HepG2 (cell line): ENCODE measurements around the gene FOSL2. TPM values are rescaled to one million over a fixed set of nuclear protein-coding genes. Genes with fewer than 3 reads are reported as not detected.

Experiments
- ATAC-seq: fragments of 200-7000 bp; cut with Tn5 transposase; 3 replicates; pipeline ENCODE4 v1.9.1; 2020; ENCODE audit warnings: mild to moderate bottlenecking, moderate library complexity
- BruUV-seq: library from RNA; stranded (reverse); fragments of 400-500 nt; replicated peaks from 2 replicates; lab custom pipeline; 2021; lab: Mats Ljungman, UMichigan
- CTCF ChIA-PET: fragments of 300-600 bp; formaldehyde crosslinking; extraction: SDS; loops from one replicate; lab custom pipeline; 2021; ENCODE audit warnings: low total read pairs, inconsistent platforms, low intra/inter-chr PET ratio; lab: Yijun Ruan, JAX
- POLR2A ChIA-PET: fragments of 350-600 bp; sonication (Branson Sonifier 250); formaldehyde crosslinking; loops from one replicate; lab custom pipeline; 2020; ENCODE audit warnings: antibody characterized with exemption, inconsistent platforms; lab: Yijun Ruan, JAX
- DNase-seq: peaks from one replicate; pipeline ENCODE4 v3.0.0-alpha.2; 2015; ENCODE audit warnings: low spot score
- FAIRE-seq: peaks from 3 replicates; lab custom pipeline; 2011; peaks lifted over from hg19 to GRCh38; lab: Jason Lieb, UNC
- H2AFZ ChIP-seq: one replicate; pipeline ENCODE4 v1.6.1; 2011; ENCODE audit warnings: low read length, inconsistent platforms
- H3K27ac ChIP-seq: fragments of 300-600 bp; 3 replicates; pipeline ENCODE4 v1.8.0; 2011; ENCODE audit warnings: mixed run types, mild to moderate bottlenecking, mixed read lengths, low read length, inconsistent platforms; ENCODE audit not compliant: insufficient read depth; ENCODE audit errors: extremely low read length
- H3K27me3 ChIP-seq, 2 experiments: fragments of 200-600 bp in 1 of 2; 2 replicates in 1 of 2; 3 replicates in 1 of 2; pipeline versions ENCODE4 v1.6.0 to v1.8.0; 2011; ENCODE audit warnings: low read length in 2 of 2, mild to moderate bottlenecking in 2 of 2, moderate library complexity in 2 of 2, inconsistent platforms in 1 of 2; ENCODE audit not compliant: insufficient read depth in 2 of 2, control insufficient read depth in 1 of 2
- H3K36me3 ChIP-seq, 2 experiments: fragments of 200-600 bp in 1 of 2; replicated peaks in 1 of 2; 2 replicates in 1 of 2; 3 replicates in 1 of 2; pipeline versions ENCODE4 v1.5.1 to v1.8.0; 2011; ENCODE audit warnings: low read length in 2 of 2, inconsistent platforms in 1 of 2; ENCODE audit not compliant: insufficient read depth in 2 of 2, control insufficient read depth in 1 of 2
- H3K4me1 ChIP-seq: 2 replicates; pipeline ENCODE4 v1.5.1; 2012; ENCODE audit warnings: low read length, inconsistent platforms; ENCODE audit not compliant: insufficient read depth
- H3K4me2 ChIP-seq: 2 replicates; pipeline ENCODE4 v1.6.0; 2011; ENCODE audit warnings: low read depth, low read length, inconsistent platforms
- H3K4me3 ChIP-seq, 3 experiments: fragments of 200-600 bp in 1 of 3; sonication (generic), shearing (Covaris generic) in 1 of 3; replicated peaks in 1 of 3; 2 replicates each; pipeline ENCODE4 v1.5.1; 2011 to 2016; ENCODE audit warnings: low read length in 3 of 3, inconsistent platforms in 2 of 3, low read depth in 2 of 3, mild to moderate bottlenecking in 2 of 3, control low read depth in 1 of 3, mixed read lengths in 1 of 3; ENCODE audit not compliant: insufficient read depth in 1 of 3
- H3K79me2 ChIP-seq: one replicate; pipeline ENCODE4 v1.6.1; 2011; ENCODE audit warnings: low read length, inconsistent platforms; ENCODE audit not compliant: insufficient read depth
- H3K9ac ChIP-seq: 2 replicates; pipeline ENCODE4 v1.6.0; 2011; ENCODE audit warnings: mild to moderate bottlenecking, low read depth, low read length, inconsistent platforms; ENCODE audit not compliant: insufficient read depth
- H3K9me3 ChIP-seq: 2 replicates; pipeline ENCODE4 v1.5.1; 2012; ENCODE audit warnings: mild to moderate bottlenecking, low read length
- H4K20me1 ChIP-seq: 2 replicates; pipeline ENCODE4 v1.6.0; 2011; ENCODE audit warnings: inconsistent platforms, mild to moderate bottlenecking, low read length, moderate library complexity; ENCODE audit not compliant: insufficient read depth
- ARHGAP35 ChIP-seq: sonication (generic); formaldehyde crosslinking; IDR thresholded peaks from 2 replicates; pipeline ENCODE4 v1.9.0; 2022; ENCODE audit warnings: mild to moderate bottlenecking, inconsistent platforms, moderate library complexity, missing genetic modification reagents, borderline replicate concordance
- ARNT ChIP-seq: fragments of 450-650 bp; IDR thresholded peaks from 2 replicates; pipeline ENCODE4 v1.6.1; 2017
- DBP ChIP-seq: sonication (generic); formaldehyde crosslinking; IDR thresholded peaks from 2 replicates; pipeline ENCODE4 v1.4.0; 2020; ENCODE audit warnings: missing genetic modification reagents; ENCODE audit errors: not compliant biosample characterization
- DMAP1 ChIP-seq: IDR thresholded peaks from 2 replicates; pipeline ENCODE4 v1.6.1; 2016
- MXI1 ChIP-seq: IDR thresholded peaks from 3 replicates; pipeline ENCODE4 v1.6.1; 2012; ENCODE audit warnings: low read depth, low read length, inconsistent platforms, borderline replicate concordance
- PAF1 ChIP-seq: IDR thresholded peaks from 2 replicates; pipeline ENCODE4 v1.6.1; 2016; ENCODE audit warnings: missing genetic modification reagents, missing compliant biosample characterization
- PCBP1 ChIP-seq: fragments of 200-400 bp; formaldehyde crosslinking; IDR thresholded peaks from 2 replicates; pipeline ENCODE4 v1.6.1; 2017; ENCODE audit warnings: mild to moderate bottlenecking, low read depth, low read length, borderline replicate concordance
- RBAK ChIP-seq: sonication (generic); formaldehyde crosslinking; IDR thresholded peaks from 2 replicates; pipeline ENCODE4 v1.5.1; 2020; ENCODE audit warnings: mild to moderate bottlenecking, missing genetic modification reagents
- RCOR2 ChIP-seq: IDR thresholded peaks from 2 replicates; pipeline ENCODE4 v1.6.1; 2016; ENCODE audit warnings: missing biosample characterization, missing genetic modification reagents
- RFX5 ChIP-seq: IDR thresholded peaks from 2 replicates; pipeline ENCODE4 v1.6.1; 2011; ENCODE audit warnings: low read depth, low read length, improper control_type of control experiment
- RNF2 ChIP-seq: fragments of 450-650 bp; conservative IDR thresholded peaks from 2 replicates; pipeline ENCODE4 v1.6.1; 2016; ENCODE audit warnings: low read depth
- SIN3B ChIP-seq: fragments of 150-350 bp; IDR thresholded peaks from 2 replicates; pipeline ENCODE4 v1.6.1; 2014; ENCODE audit warnings: low read length
- SPEN ChIP-seq: sonication (generic); formaldehyde crosslinking; IDR thresholded peaks from 2 replicates; pipeline ENCODE4 v1.5.1; 2020; ENCODE audit warnings: low read depth, mild to moderate bottlenecking, missing genetic modification reagents
- TARDBP ChIP-seq: sonication (generic); formaldehyde crosslinking; IDR thresholded peaks from 2 replicates; pipeline ENCODE4 v1.8.0; 2022; ENCODE audit warnings: mild to moderate bottlenecking, missing genetic modification reagents
- TBX3 ChIP-seq: fragments of 450-650 bp; IDR thresholded peaks from 2 replicates; pipeline ENCODE4 v1.6.1; 2017; ENCODE audit warnings: antibody characterized with exemption, mild to moderate bottlenecking, inconsistent platforms, borderline replicate concordance
- TFDP2 ChIP-seq: sonication (generic); formaldehyde crosslinking; IDR thresholded peaks from 2 replicates; pipeline ENCODE4 v1.4.0; 2020; ENCODE audit warnings: missing genetic modification reagents
- ZNF530 ChIP-seq: sonication (generic); formaldehyde crosslinking; IDR thresholded peaks from 2 replicates; pipeline ENCODE4 v1.5.0; 2020; ENCODE audit warnings: low read depth, mild to moderate bottlenecking, missing genetic modification reagents
- ZNF546 ChIP-seq: sonication (generic); formaldehyde crosslinking; conservative IDR thresholded peaks from 2 replicates; pipeline ENCODE4 v1.8.1; 2023; ENCODE audit warnings: mild to moderate bottlenecking, missing genetic modification reagents
- ZNF547 ChIP-seq: sonication (generic); formaldehyde crosslinking; IDR thresholded peaks from 2 replicates; pipeline ENCODE4 v1.5.1; 2020; ENCODE audit warnings: mild to moderate bottlenecking, missing genetic modification reagents
- WGBS: methylation state at CpG from one replicate; pipeline ENCODE4 v1.1.6; 2017; ENCODE audit warnings: low lambda C conversion rate; 5-methylcytosine and 5-hydroxymethylcytosine counted together
- in situ Hi-C: cut with HindIII; loops from 2 replicates; pipeline ENCODE4 v1.10.0; 2017; ENCODE audit warnings: low pct_unique_long_range_greater_than_20kb; ENCODE audit not compliant: extremely low pct_ligation_motif_present
- intact Hi-C: fragments of 100-400 bp; cut with micrococcal nuclease; formaldehyde crosslinking; loops from one replicate; pipeline ENCODE4 v1.10.0; 2022; ENCODE audit not compliant: unreplicated experiment
- polyA plus RNA-seq, 8 experiments: library from polyadenylated mRNA; depleted of rRNA in 3 of 8; stranded (reverse) in 7 of 8; unstranded in 1 of 8; fragments of >200 nt; fragmentation: Illumina TruSeq in 4 of 8; extraction: Trizol in 4 of 8; gene quantifications; 2 replicates each; pipeline versions ENCODE4 v1.2.1 to v1.2.3, GENCODE V29; 2011 to 2016; ENCODE audit warnings: low read depth in 4 of 8, missing spikeins in 1 of 8, mixed read lengths in 1 of 8; ENCODE audit not compliant: insufficient read depth in 1 of 8
- total RNA-seq, 5 experiments: library from RNA; depleted of rRNA; stranded (reverse); fragments of >200 nt; fragmentation: Illumina TruSeq; extraction: Trizol; gene quantifications; 2 replicates each; pipeline ENCODE4 v1.2.3, GENCODE V29; 2016; ENCODE audit warnings: low read depth in 1 of 5

The FOSL2 gene
- total and polyA plus RNA-seq, 2 of the 13 experiments (the other 11 are each of a cell fraction or from before 2014, with no cell fraction given), result 3.4 to 18.1 TPM

GRCh38 chr2:28362991-28363521 is 29.6 kb upstream of the FOSL2 start (continued):
- TF ChIP-seq TFDP2 (CRISPR knock-in tag) (no peak), ARHGAP35 (CRISPR knock-in tag) (no peak), DBP (no peak), MXI1 (no peak), TARDBP (CRISPR knock-in tag) (no peak), ZNF547 (CRISPR knock-in tag) (no peak), ARNT (no peak)

- no peak for ATAC-seq
- 68% methylated on average over 9 of the region's 11 CpGs for WGBS
- in situ Hi-C loops, result no loop called here
- TF ChIP-seq SPEN (CRISPR knock-in tag), result no peak
- TF ChIP-seq RNF2, result no peak
- no peak for TF ChIP-seq PCBP1
- no peak for TF ChIP-seq RCOR2
- TF ChIP-seq DMAP1, result no peak
- TF ChIP-seq RFX5, result no peak
- no peak for TF ChIP-seq ZNF546 (CRISPR knock-in tag)
- TF ChIP-seq TFDP2 (CRISPR knock-in tag), result no peak
- TF ChIP-seq ZNF530, result no peak
- TF ChIP-seq PAF1 (CRISPR knock-in tag), result no peak
- TF ChIP-seq TBX3, result no peak
- TF ChIP-seq RBAK (CRISPR knock-in tag), result no peak
- TF ChIP-seq SIN3B, result no peak
- no peak for DNase-seq
- Histone ChIP-seq H4K20me1 (no peaks in the 10 kb centered on the region), H3K4me1 (peaks cover 45% of the 10 kb centered on the region), H3K36me3 (no peaks in the 10 kb centered on the region), H3K4me2 (no peak overlapping the region), H3K79me2 (no peaks in the 10 kb centered on the region), H3K9ac (no peak overlapping the region), H3K27me3 (peaks cover 3 to 51% of the 10 kb centered on the region in 2 experiments; a peak in 4 of 5 replicates), H2AFZ (no peak overlapping the region), H3K4me3 (no peak overlapping the region), H3K27ac (no peak overlapping the region), H3K9me3 (no peaks in the 10 kb centered on the region)
- intact Hi-C loops, result no loop called here
- ChIA-PET POLR2A (no interaction called here), CTCF (no interaction called here)
- FAIRE-seq, result no peak
- BruUV-seq, result no TSS peak
These were observed 28.9 kb upstream of the FOSL2 start for GRCh38 chr2:28363686-28364280.
